Stimulated activated CD8-positive, alpha-beta memory T cell treated with anti-CD3 and anti-CD28 coated beads, Interleukin-7, amount 100 ng/mL, for 24 hours (primary cell): ENCODE measurements around the gene TMEM260.

Experiments
- DNase-seq: peaks from one replicate; pipeline ENCODE4 v3.0.0-alpha.2; 2020; ENCODE audit warnings: low read depth

TMEM260 gene

DNA sequence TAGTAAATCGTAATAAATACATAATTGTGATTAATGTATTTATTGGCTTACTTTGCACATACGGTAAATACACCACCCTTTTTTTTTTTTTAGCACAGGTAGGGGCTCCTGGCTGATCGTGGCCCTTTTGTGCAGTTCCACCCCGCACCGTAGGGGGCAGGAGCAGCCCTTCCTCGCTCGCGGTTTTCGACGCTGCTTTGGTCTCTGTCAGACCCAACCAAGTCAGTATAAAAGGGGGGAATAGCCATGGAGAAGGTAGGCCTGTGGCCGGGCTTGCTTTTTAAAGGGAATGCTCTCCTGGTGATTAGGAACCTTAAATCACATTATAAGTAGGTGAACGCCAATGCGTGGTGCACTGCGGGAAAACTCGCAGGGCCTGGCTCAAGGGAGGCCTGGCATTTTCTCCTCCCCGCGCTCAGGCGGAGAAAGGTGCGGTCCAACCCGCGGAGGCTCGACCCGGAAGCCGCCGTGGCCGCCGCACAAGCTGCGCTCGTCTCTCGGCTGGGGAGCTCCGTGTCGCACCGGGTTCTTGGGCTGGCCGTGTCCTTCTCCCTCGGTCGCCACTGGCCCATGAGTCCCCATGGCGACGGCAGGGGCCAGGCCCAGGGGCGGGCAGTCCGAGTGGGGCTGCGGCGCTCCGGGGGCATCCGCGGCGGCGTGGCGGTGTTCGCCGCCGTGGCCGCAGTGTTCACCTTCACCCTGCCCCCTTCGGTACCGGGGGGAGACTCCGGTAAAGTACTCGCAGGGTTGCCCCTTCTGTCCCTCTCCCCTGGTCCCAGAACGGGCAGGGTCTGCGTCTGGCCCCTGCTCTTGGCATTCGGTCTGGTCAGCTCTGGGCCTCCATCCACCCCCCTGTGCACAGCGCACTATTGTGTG is at the start of gene TMEM260:
TMEM260 (plus strand) TSS at position 454 of the 876 bp plus-strand sequence; CDS start at position 571, 117 bp downstream.
- peak; percentile 83 for DNase-seq

DNA sequence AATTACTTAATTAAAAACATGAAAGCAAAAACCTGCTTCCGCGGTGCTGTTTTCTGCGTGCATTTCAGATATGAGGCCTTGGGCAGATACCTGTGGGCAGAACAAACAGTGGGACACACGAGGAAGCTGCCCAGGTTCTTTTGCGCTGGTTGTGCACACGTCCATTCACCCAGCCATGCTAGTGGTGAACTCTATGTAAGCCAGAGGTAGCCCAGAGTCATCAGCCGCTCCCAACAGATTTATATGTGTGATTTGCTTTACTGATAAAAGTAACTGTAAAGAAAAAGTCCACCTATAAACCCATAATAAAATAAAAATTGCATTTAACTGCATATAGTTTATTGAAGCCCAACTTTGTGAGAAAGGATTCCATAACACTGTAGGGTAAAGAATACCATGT is 47.1 kb upstream of the TMEM260 start:
- no peak for DNase-seq

DNA sequence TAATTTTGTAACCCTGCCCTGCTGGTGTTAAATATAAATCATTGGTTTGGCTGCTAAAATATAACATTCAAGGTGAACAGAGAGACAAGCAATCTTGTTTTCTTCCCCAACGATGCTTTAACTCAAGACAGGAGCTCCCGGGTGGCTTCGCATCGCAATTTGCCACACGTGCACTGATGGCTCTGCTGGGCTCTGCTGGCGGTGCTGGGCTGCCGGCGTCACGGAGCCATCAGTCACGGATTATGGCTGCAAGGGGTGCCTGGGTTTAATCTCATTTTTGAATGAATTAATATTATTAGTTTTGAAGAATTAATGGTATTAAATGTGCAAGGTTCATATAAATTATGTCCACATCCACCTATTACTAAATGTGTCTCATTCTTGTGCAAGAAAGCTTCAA is 44.9 kb upstream of the TMEM260 start:
- DNase-seq: no peak

DNA sequence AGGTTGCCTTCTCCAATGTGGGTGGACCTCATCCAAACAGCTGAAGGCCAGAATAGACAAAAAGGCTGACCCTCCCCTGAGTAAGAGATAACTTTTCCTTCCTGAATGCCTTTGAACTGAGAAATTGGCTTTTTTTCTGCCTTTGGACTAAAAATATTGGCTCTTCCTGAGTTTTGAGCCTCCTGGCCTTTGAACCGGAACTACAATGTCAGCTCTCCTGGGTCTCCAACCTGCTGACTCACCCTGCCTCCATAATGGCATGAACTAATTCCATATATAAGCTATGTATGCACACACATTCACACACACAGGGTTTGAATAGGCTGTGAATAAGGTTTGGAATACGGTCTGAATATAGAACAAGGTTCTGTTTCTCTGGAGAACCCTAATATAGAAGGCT is 39.7 kb upstream of the TMEM260 start:
- no peak for DNase-seq

DNA sequence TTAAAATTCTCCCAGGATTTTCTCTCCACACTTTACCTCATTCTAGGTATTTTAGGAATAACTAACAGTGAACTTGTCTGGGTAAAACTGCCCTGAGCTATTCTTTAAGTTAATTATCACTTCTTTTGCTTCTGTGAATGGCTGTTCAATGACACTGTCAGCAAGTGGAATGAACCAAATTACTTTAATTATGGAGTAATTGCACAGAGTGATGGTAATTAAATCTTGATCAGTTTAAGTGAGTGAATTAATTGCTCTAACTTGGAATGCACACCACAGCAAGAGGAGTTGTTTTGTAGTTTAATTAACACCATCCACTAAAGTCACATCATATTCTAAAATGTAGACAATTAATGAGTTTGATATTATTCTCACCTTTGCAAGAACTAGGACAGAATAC is 36.2 kb upstream of the TMEM260 start:
- no peak for DNase-seq

GRCh38 chr14:56549721-56550120 is 29.9 kb upstream of the TMEM260 start:
- no peak for DNase-seq

DNA sequence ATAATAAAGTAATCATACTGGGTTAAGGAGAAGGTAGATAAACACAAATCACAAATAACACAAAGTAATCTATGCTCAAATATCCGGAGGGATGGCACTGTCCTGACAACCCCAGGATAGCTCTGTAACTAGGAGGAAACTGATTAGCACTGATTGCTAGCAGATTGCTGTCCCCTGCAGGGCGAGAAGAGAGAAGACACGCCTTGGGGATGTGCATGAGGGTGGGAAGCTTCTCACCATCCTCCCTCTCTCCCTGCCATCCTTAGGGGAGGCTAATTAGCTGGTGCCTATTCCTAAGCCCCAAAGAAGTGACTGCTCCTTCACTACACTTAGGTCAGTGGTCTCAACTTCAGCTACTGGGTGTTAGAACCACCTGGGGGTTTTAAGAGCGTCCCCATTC is 27.0 kb upstream of the TMEM260 start:
- DNase-seq: no peak

DNA sequence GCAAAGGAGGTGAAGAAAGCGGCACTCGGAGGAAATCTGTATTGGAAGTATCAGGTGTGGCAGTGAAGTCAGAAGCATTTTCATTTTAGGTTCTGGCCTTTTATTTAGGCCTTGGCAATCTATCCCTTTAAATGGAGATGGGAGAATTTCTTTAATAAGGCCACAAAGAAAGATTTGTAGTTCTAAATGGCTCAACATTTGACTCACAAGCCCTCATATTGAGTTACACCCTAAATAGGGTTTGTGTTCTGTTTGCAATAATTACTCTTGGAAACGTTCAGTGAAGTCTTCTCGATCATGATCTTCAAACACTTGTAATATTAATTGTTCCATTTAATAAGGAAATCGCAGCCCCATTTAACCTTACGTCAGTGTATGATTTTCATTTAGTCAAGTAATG is 25.3 kb upstream of the TMEM260 start:
- no peak for DNase-seq

DNA sequence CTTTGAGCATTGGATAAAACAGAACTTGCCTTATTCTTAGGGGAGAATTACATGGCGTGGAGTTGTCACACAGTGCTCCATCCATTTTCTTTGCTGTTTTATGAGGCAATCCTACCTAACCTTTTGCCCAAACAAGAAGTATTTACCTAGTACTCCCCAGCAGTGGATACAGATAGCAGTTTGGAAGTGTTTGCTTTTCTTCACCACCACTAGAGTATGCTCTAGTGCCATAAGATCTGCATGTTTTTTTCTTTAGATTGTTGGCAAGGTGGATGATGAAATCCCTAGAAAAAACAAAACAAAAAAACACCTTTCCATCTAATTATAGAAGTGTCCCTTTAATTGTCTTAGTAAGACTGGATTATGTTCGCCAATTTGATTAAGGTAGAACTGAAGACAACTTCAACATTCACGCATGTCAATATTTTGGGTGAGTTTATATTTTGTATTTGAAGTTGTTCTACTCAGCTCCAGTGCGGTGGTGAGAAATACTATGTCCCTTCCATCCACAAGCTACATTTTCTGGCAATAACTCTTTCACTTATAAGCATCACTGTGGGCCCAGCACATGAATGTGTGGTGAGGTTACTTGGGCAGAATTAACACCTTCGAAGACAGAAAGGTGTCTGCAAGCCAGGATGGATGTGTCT is 23.6 kb upstream of the TMEM260 start:
- no peak for DNase-seq

GRCh38 chr14:56559182-56559581 is 20.4 kb upstream of the TMEM260 start:
- no peak for DNase-seq

DNA sequence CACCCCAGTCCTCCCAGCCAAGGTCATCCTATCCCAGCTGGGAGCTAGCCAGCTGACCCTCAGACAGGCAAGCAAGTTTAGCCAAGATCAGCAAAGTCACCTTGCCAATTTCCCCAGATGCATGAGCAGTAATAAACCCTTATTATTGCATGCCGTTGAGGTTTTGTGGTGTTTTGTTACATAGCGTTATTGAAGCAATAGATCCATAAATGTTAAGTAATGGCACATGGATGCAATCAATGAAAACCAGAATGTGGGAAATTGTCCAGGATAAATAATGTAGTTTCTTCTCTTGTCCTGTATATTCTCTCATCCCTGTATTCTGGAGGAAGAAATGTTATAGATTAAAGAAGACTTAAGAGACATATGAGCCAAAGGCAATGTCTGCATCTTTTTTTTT is 18.0 kb upstream of the TMEM260 start:
- no peak for DNase-seq

- no peak for DNase-seq
Measured at GRCh38 chr14:56562883-56563282, 16.7 kb upstream of the TMEM260 start.

DNA sequence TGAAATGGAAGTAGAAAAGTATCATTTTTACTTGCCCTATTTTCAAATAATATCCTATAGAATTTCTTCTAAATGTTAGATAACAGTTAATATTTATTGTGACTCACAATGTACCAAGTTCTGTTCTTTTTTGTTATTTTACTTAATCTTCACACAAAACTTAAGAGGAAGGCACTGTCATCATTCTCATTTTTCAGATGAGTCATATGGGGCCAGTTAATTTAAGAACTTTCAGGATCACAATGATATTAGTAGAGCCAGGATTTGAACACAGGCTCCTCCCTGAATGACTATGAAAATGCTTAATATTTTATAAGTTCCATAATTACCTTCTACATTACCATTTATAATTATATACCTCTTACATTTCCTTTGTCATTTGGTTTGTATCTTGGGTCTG is 10.4 kb upstream of the TMEM260 start:
- no peak for DNase-seq

- DNase-seq: no peak
Measured at GRCh38 chr14:56570295-56570694, 9.3 kb upstream of the TMEM260 start.

GRCh38 chr14:56580221-56580711 is 668 bp downstream of the TMEM260 start:
- no peak for DNase-seq

- no peak for DNase-seq
Measured at GRCh38 chr14:56581041-56581727, 1.6 kb downstream of the TMEM260 start.

DNA sequence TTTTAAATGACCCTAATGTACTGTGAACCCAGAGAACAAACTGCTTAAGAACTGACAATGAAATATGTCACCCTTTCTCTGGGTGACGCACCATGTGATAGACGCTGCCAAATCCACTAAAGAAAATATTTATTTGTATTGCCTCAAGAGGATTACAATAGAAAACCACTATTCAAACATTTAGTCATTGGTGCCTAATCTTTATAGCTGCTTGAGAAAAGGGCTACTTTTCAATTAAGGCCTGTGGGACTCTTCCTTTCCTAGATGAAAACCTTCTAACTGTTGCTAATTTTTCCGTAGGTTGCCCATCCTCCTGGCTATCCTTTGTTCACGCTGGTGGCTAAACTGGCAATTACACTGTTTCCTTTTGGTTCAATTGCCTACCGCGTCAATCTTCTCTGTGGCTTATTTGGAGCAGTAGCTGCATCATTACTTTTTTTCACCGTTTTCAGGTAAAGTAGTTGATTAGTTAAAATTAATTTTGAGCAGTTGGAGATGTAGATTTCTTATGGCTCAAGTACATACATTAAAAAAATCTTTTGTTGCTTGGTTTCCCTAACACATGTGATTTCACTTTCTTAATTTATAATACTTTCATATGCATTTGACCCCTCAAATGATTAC is 6.0 kb downstream of the TMEM260 start:
- no peak for DNase-seq

GRCh38 chr14:56587701-56588100 is 8.1 kb downstream of the TMEM260 start:
- DNase-seq: no peak

GRCh38 chr14:56590535-56590960 is 10.9 kb downstream of the TMEM260 start:
- DNase-seq: no peak

GRCh38 chr14:56592746-56593544 is 13.3 kb downstream of the TMEM260 start:
- no peak for DNase-seq

DNA sequence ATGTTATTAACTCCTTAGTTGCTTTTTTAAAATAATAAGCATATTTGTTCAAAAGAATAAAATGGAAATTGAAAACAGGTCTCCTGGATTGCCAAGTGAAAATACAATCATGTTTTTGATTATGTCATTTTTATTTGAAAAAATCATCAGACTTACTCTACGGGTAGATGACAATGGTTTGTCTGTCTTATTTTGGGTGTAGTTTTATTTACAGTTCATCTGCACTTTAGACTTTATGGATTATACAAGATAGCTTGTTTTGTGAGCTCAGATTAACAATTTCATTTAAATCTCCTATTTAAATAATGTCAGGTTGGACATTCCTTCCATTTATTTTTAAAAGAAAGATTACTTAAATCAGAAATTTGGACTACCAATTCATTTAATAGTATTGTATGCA is 14.8 kb downstream of the TMEM260 start:
- no peak for DNase-seq
